ENCODE data around the gene ENDOG. TPM values are rescaled to one million over a fixed set of nuclear protein-coding genes. Genes with fewer than 3 reads are reported as not detected.
"Not testable (repeated sequence)": the region's sequence is repeated elsewhere in the genome, so short reads cannot be mapped to it uniquely, and the experiment has no call there.

Gene ENDOG
- total and polyA plus RNA-seq, 2 experiments from 2014 or later, result 15.1 to 23.5 TPM

- TF ChIP-seq CTCF (conservative IDR thresholded peaks at IDR 0.05; ENCODE audit: low read depth in 2 of 2) (no peak), NANOG (IDR thresholded peaks at IDR 0.05; ENCODE audit: borderline replicate concordance) (no peak), ZNF114 (CRISPR knock-in tag; IDR thresholded peaks at IDR 0.05) (no peak)
Measured at GRCh38 chr9:128840524-128840923, 22.2 kb downstream of the ENDOG start (continued).

GRCh38 chr9:128841694-128842492 lies 23.6 kb downstream of the ENDOG start:
- no peak overlapping the region for H3K27ac ChIP-seq (ENCODE audit: low read depth)
- no peak overlapping the region for H3K4me2 ChIP-seq
- ATAC-seq (no peak), DNase-seq (ENCODE audit: low spot score) (no peak)
- H3K4me1 ChIP-seq (ENCODE audit: insufficient read depth), result no peaks in the 10 kb centered on the region
- H3K36me3 ChIP-seq (ENCODE audit: insufficient read depth), result peaks cover 7% of the 10 kb centered on the region; the same call in 1 of the 2 replicates
- no peaks in the 10 kb centered on the region for H3K4me1 Mint-ChIP-seq
- H4K20me1 ChIP-seq (replicated peaks; ENCODE audit: insufficient read depth), result no peaks in the 10 kb centered on the region; the same call in 1 of the 2 replicates
- H3K9me2 ChIP-seq (ENCODE audit: insufficient read depth), result no peaks in the 10 kb centered on the region
- H3K27ac Mint-ChIP-seq, result no peak overlapping the region
- H3K36me3 Mint-ChIP-seq (ENCODE audit: low read depth), result peaks cover 24% of the 10 kb centered on the region
- no peaks in the 10 kb centered on the region for H3K27me3 ChIP-seq (ENCODE audit: insufficient read depth)
- no peak overlapping the region for H3K4me3 Mint-ChIP-seq
- H3K4me3 ChIP-seq, result no peak overlapping the region
- H3F3A ChIP-seq (replicated peaks; ENCODE audit: low read depth), result 0 out of 2 replicates have a peak, but pooled peaks cover 4% of the 10 kb centered on the region
- H3K9me3 Mint-ChIP-seq, result no peaks in the 10 kb centered on the region
- no peak overlapping the region for H2AFZ ChIP-seq
- peaks cover 10% of the 10 kb centered on the region for H3K27me3 Mint-ChIP-seq (ENCODE audit: insufficient read depth, low read depth, poor library complexity)
- no peak for TF ChIP-seq ETS1 (IDR thresholded peaks at IDR 0.05)
- H3K79me2 ChIP-seq (replicated peaks; ENCODE audit: insufficient read depth), result no peaks in the 10 kb centered on the region

- H3K36me3 ChIP-seq (ENCODE audit: insufficient read depth); H3K4me2 ChIP-seq; H3K9me3 Mint-ChIP-seq; H3K4me1 Mint-ChIP-seq; H3K27me3 Mint-ChIP-seq (ENCODE audit: insufficient read depth, low read depth, poor library complexity); H3K27me3 ChIP-seq (ENCODE audit: insufficient read depth); ATAC-seq; DNase-seq (ENCODE audit: low spot score); H3K79me2 ChIP-seq (replicated peaks; ENCODE audit: insufficient read depth); H3K27ac ChIP-seq (ENCODE audit: low read depth); H3K9me2 ChIP-seq (ENCODE audit: insufficient read depth); H2AFZ ChIP-seq; H4K20me1 ChIP-seq (replicated peaks; ENCODE audit: insufficient read depth); H3K27ac Mint-ChIP-seq; H3K4me3 ChIP-seq; H3F3A ChIP-seq (replicated peaks; ENCODE audit: low read depth); H3K4me1 ChIP-seq (ENCODE audit: insufficient read depth); H3K4me3 Mint-ChIP-seq: not testable (repeated sequence)
- peaks cover 21% of the 10 kb centered on the region for H3K36me3 Mint-ChIP-seq (ENCODE audit: low read depth)
Measured at GRCh38 chr9:128843171-128843570, 24.9 kb downstream of the ENDOG start.

Measured in GM23338 (cell line).